ENCODE measurements around the gene RIOK1.

GRCh38 chr6:7406743-7407142 is 17.1 kb downstream of the RIOK1 start:
- TF ChIP-seq CTCF (IDR thresholded peaks at IDR 0.05) (no peak), ZFX (IDR thresholded peaks at IDR 0.05; ENCODE audit: borderline replicate concordance) (no peak)
